ENCODE results near the gene CAB39L.

Gene CAB39L

DNA sequence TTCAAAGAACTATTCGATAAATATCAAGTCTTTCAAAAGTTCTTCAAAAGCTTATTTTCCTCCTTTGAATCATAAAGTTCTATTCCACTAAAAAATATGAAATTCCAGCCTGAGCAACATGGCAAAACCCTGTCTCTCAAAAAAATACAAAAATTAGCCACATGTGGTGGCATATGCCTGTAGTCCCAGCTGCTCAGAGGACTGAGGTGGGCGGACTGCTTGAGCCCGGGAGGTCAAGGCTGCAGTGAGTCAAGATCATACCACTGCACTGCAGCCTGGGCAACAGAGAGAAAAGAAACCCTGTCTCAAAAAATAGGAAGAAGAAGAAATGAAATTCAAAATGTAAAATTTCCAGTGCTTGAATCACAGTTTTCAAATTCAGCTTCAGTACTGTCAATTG lies 24.6 kb downstream of the CAB39L start:
- Histone ChIP-seq H3K79me2 (ENCODE audit: insufficient read depth, low read length) (no peaks in the 10 kb centered on the region), H3F3A (ENCODE audit: low read depth) (no peaks in the 10 kb centered on the region), H3K9me3 (ENCODE audit: insufficient read depth, low read depth, low read length) (no peaks in the 10 kb centered on the region), H3K36me3 (ENCODE audit: insufficient read depth, low read length) (no peaks in the 10 kb centered on the region), H3K9me2 (replicated peaks; ENCODE audit: low read depth, low read length) (no peaks in the 10 kb centered on the region), H3K4me2 (ENCODE audit: low read depth, low read length, poor library complexity, severe bottlenecking) (no peak overlapping the region), H3K27me3 (ENCODE audit: insufficient read depth, low read length, poor library complexity, severe bottlenecking) (no peaks in the 10 kb centered on the region), H2AFZ (ENCODE audit: low read length) (no peak overlapping the region), H4K20me1 (ENCODE audit: insufficient read depth, low read length, poor library complexity, severe bottlenecking) (no peaks in the 10 kb centered on the region), H3K4me3 (ENCODE audit: low read length, poor library complexity, severe bottlenecking) (no peak overlapping the region), H3K9ac (ENCODE audit: low read depth, low read length, poor library complexity, severe bottlenecking) (no peak overlapping the region), H3K4me1 (ENCODE audit: insufficient read depth, low read length, poor library complexity, severe bottlenecking) (no peaks in the 10 kb centered on the region)
- TF ChIP-seq, protein P1, sequence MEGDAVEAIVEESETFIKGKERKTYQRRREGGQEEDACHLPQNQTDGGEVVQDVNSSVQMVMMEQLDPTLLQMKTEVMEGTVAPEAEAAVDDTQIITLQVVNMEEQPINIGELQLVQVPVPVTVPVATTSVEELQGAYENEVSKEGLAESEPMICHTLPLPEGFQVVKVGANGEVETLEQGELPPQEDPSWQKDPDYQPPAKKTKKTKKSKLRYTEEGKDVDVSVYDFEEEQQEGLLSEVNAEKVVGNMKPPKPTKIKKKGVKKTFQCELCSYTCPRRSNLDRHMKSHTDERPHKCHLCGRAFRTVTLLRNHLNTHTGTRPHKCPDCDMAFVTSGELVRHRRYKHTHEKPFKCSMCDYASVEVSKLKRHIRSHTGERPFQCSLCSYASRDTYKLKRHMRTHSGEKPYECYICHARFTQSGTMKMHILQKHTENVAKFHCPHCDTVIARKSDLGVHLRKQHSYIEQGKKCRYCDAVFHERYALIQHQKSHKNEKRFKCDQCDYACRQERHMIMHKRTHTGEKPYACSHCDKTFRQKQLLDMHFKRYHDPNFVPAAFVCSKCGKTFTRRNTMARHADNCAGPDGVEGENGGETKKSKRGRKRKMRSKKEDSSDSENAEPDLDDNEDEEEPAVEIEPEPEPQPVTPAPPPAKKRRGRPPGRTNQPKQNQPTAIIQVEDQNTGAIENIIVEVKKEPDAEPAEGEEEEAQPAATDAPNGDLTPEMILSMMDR (conservative IDR thresholded peaks at IDR 0.05; ENCODE audit: low read length), result no peak
- TF ChIP-seq EZH2phosphoT487 (IDR thresholded peaks at IDR 0.05; ENCODE audit: borderline replicate concordance), result no peak

DNA sequence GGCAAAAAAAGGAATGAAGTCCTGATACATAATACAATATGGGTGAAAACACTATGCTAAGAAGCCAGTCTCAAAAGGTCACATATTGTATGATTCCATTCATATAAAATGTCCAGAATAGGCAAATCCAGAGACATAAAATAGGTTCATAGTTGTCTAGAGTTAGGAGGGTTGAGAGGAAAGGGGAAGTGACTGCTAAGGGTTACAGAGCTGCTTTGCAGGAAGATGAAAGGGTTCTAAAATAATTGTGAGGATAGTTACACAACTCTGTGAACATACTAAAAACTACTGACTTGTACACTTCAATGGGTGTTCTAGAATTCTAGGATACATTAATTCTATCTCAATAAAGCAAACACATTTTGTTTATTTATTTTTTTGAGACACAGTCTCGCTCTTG lies 25.7 kb downstream of the CAB39L start:
- Histone ChIP-seq H2AFZ (ENCODE audit: low read length) (no peak overlapping the region), H3K9me2 (replicated peaks; ENCODE audit: low read depth, low read length) (no peaks in the 10 kb centered on the region), H3K4me2 (ENCODE audit: low read depth, low read length, poor library complexity, severe bottlenecking) (no peak overlapping the region), H3F3A (ENCODE audit: low read depth) (no peaks in the 10 kb centered on the region), H4K20me1 (ENCODE audit: insufficient read depth, low read length, poor library complexity, severe bottlenecking) (no peaks in the 10 kb centered on the region), H3K4me3 (ENCODE audit: low read length, poor library complexity, severe bottlenecking) (no peak overlapping the region), H3K4me1 (ENCODE audit: insufficient read depth, low read length, poor library complexity, severe bottlenecking) (no peaks in the 10 kb centered on the region), H3K27me3 (ENCODE audit: insufficient read depth, low read length, poor library complexity, severe bottlenecking) (no peaks in the 10 kb centered on the region), H3K9me3 (ENCODE audit: insufficient read depth, low read depth, low read length) (no peaks in the 10 kb centered on the region), H3K36me3 (ENCODE audit: insufficient read depth, low read length) (no peaks in the 10 kb centered on the region), H3K9ac (ENCODE audit: low read depth, low read length, poor library complexity, severe bottlenecking) (no peak overlapping the region), H3K79me2 (ENCODE audit: insufficient read depth, low read length) (no peaks in the 10 kb centered on the region)
- TF ChIP-seq, protein P1 (conservative IDR thresholded peaks at IDR 0.05; ENCODE audit: low read length), result no peak
- TF ChIP-seq EZH2phosphoT487 (IDR thresholded peaks at IDR 0.05; ENCODE audit: borderline replicate concordance), result no peak

DNA sequence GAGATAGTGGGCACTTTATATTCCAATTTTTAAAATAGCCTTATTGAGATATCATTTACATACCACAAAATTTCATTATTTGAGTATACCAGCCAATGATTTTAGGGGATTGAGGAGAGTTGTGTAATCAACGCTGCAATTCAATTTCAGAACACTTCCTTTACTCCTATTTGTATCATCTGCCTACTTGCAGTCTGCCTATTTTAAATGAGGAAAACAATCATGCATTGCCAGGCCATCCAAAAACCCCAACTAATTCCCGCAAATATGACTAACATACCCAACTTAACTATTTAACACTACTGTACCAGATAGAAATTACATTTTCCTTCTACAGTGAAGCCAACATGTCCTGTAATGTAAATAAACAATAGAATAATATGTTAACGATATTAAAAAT lies 26.7 kb downstream of the CAB39L start:
- Histone ChIP-seq H3K9ac (ENCODE audit: low read depth, low read length, poor library complexity, severe bottlenecking) (no peak overlapping the region), H3K79me2 (ENCODE audit: insufficient read depth, low read length) (no peaks in the 10 kb centered on the region), H3K9me3 (ENCODE audit: insufficient read depth, low read depth, low read length) (no peaks in the 10 kb centered on the region), H3K36me3 (ENCODE audit: insufficient read depth, low read length) (no peaks in the 10 kb centered on the region), H3F3A (ENCODE audit: low read depth) (no peaks in the 10 kb centered on the region), H3K27me3 (ENCODE audit: insufficient read depth, low read length, poor library complexity, severe bottlenecking) (no peaks in the 10 kb centered on the region), H3K4me2 (ENCODE audit: low read depth, low read length, poor library complexity, severe bottlenecking) (no peak overlapping the region), H4K20me1 (ENCODE audit: insufficient read depth, low read length, poor library complexity, severe bottlenecking) (no peaks in the 10 kb centered on the region), H2AFZ (ENCODE audit: low read length) (no peak overlapping the region), H3K9me2 (replicated peaks; ENCODE audit: low read depth, low read length) (no peaks in the 10 kb centered on the region), H3K4me1 (ENCODE audit: insufficient read depth, low read length, poor library complexity, severe bottlenecking) (no peaks in the 10 kb centered on the region), H3K4me3 (ENCODE audit: low read length, poor library complexity, severe bottlenecking) (no peak overlapping the region)
- TF ChIP-seq EZH2phosphoT487 (IDR thresholded peaks at IDR 0.05; ENCODE audit: borderline replicate concordance), result no peak
- TF ChIP-seq, protein P1 (conservative IDR thresholded peaks at IDR 0.05; ENCODE audit: low read length), result no peak
